Sigmoid colon (tissue), 7 donors: ENCODE measurements around the gene SGCE. TPM values are rescaled to one million over a fixed set of nuclear protein-coding genes. Genes with fewer than 3 reads are reported as not detected.

ENCODE experiments used
- DNase-seq: peaks from one replicate; pipeline ENCODE4 v3.0.0-alpha.2; 2019
- H3K27ac ChIP-seq, 4 donors: fragments of 200-600 bp; sonication (generic); one replicate each; pipeline ENCODE4 v1.5.1; 2016 to 2019; ENCODE audit warnings: mild to moderate bottlenecking in 1 of 4
- H3K27me3 ChIP-seq, 3 donors: fragments of 200-600 bp; sonication (generic); one replicate each; pipeline ENCODE4 v1.5.1; 2019; ENCODE audit warnings: mild to moderate bottlenecking in 1 of 3
- H3K36me3 ChIP-seq, 4 donors: fragments of 200-600 bp; sonication (generic); one replicate each; pipeline ENCODE4 v1.5.1; 2016 to 2019
- H3K4me1 ChIP-seq, 4 donors: fragments of 200-600 bp; sonication (generic); one replicate each; pipeline ENCODE4 v1.5.1; 2017 to 2019
- H3K4me3 ChIP-seq, 4 donors: fragments of 200-600 bp; sonication (generic); one replicate each; pipeline ENCODE4 v1.5.1; 2017 to 2019; ENCODE audit warnings: mild to moderate bottlenecking in 2 of 4, moderate library complexity in 1 of 4
- H3K9me3 ChIP-seq, 4 donors: fragments of 200-600 bp in 3 of 4; sonication (generic) in 3 of 4; one replicate each; pipeline versions ENCODE4 v1.5.1 to v1.6.1; 2013 to 2019
- CTCF ChIP-seq, 4 experiments: fragments of 450-650 bp in 3 of 4; fragments of 200-600 bp in 1 of 4; IDR thresholded peaks; one replicate each; pipeline ENCODE4 v1.5.1; 2016 to 2019; ENCODE audit warnings: antibody characterized with exemption in 4 of 4, mild to moderate bottlenecking in 3 of 4, moderate library complexity in 2 of 4
- EP300 ChIP-seq, 4 donors: sonication (generic); formaldehyde crosslinking; IDR thresholded peaks; one replicate each; pipeline ENCODE4 v1.6.1; 2017; ENCODE audit warnings: antibody characterized with exemption in 4 of 4
- POLR2A ChIP-seq, 2 donors: fragments of 450-650 bp; IDR thresholded peaks; one replicate each; pipeline ENCODE4 v1.6.1; 2016; ENCODE audit warnings: antibody characterized with exemption in 2 of 2, mild to moderate bottlenecking in 2 of 2, moderate library complexity in 2 of 2
- POLR2AphosphoS5 ChIP-seq, 4 donors: sonication (generic); formaldehyde crosslinking; IDR thresholded peaks; one replicate each; pipeline ENCODE4 v1.6.1; 2017; ENCODE audit warnings: antibody characterized with exemption in 4 of 4
- WGBS, 2 donors: extraction: QIAGEN DNeasy Blood & Tissue Kit; methylation state at CpG; one replicate each; pipeline ENCODE4 v1.1.7; 2013; 5-methylcytosine and 5-hydroxymethylcytosine counted together
- intact Hi-C: fragments of 100-400 bp; cut with DNase I; formaldehyde crosslinking; loops from one replicate; pipeline ENCODE4 v1.15.1; 2023
- polyA plus RNA-seq, 3 donors: library from polyadenylated mRNA; stranded (reverse); fragments of 200-250 nt; gene quantifications; one replicate each; pipeline ENCODE4 v1.2.3, GENCODE V29; 2013
- total RNA-seq, 4 donors: library from RNA; depleted of rRNA; stranded (reverse); fragments of >200 nt; gene quantifications; one replicate each; pipeline ENCODE4 v1.1.0, GENCODE V29; 2016
- donor health status: healthy with polysubstance abuse.
- donor health status: Bipolar disorder and iron deficiency.
- donor health status: healthy.

SGCE gene
- total and polyA plus RNA-seq, 7 donors = 2.8 to 244 (median 135) TPM

DNA sequence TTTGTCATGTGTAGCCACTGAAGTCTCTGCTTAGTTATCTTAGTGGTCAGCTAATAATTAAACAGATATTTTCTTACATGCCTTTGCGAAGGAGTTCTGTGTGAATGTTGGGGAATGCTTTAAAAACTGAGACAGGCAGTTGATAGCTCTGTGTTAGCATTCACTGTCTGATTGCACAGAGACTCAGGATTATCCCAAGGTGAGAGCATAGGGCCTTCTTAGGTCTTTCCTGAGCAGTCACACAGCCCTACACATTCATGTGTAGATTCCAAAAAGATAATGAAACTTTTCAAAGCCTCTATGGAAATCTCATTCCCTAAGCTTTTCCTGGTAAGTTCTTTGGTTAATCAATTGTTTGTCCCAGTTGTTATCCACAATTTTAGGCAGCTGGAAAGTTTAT, 78.6 kb downstream of the SGCE start:
- TF ChIP-seq POLR2AphosphoS5 (IDR thresholded peaks at IDR 0.05) = no peak
- no peak for TF ChIP-seq EP300 (IDR thresholded peaks at IDR 0.05)
- TF ChIP-seq CTCF (IDR thresholded peaks at IDR 0.05) = no peak
- TF ChIP-seq POLR2A (IDR thresholded peaks at IDR 0.05) = no peak
- peaks cover 0 to 16% (median 0%) of the 10 kb centered on the region in 4 donors for H3K36me3 ChIP-seq
- DNase-seq = no peak
- H3K4me3 ChIP-seq = no peak overlapping the region
- intact Hi-C loops = no loop called here
- no peaks in the 10 kb centered on the region for H3K4me1 ChIP-seq
- peaks cover 0 to 16% (median 3%) of the 10 kb centered on the region in 4 donors for H3K9me3 ChIP-seq
- WGBS, 2 donors = 97% methylated on average over 1 of the region's 1 CpG
- no peaks in the 10 kb centered on the region for H3K27me3 ChIP-seq
- H3K27ac ChIP-seq = no peak overlapping the region

DNA sequence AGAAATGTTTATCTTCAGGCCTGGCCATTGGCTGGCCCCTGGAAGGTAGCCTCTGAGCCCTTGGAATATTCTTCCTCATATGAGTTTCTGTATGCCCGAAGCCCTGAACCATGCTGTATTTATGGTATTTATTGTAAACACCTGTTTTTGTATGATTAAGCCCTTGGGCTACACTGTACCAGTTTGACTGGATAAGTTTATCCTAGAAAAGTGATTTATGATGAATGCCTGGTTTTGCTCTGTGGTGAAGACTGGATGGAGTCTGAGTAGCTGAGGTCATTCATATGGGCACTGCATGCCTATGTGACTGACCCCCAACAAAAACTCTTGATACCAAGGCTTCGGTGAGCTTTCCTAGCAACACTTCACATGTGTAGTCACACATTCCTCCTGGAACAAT, 79.6 kb downstream of the SGCE start:
- H3K36me3 ChIP-seq = peaks cover 0 to 16% (median 0%) of the 10 kb centered on the region in 4 donors
- no peaks in the 10 kb centered on the region for H3K27me3 ChIP-seq

GRCh38 chr7:94575646-94576045, 80.3 kb downstream of the SGCE start:
- Histone ChIP-seq H3K4me1 (no peaks in the 10 kb centered on the region), H3K27ac (no peak overlapping the region), H3K4me3 (no peak overlapping the region), H3K36me3 (peaks cover 0 to 16% (median 0%) of the 10 kb centered on the region in 4 donors), H3K27me3 (no peaks in the 10 kb centered on the region), H3K9me3 (peaks cover 0 to 16% (median 3%) of the 10 kb centered on the region in 4 donors)
- no peak for DNase-seq
- no peak for TF ChIP-seq POLR2A (IDR thresholded peaks at IDR 0.05)
- no peak for TF ChIP-seq CTCF (IDR thresholded peaks at IDR 0.05)
- TF ChIP-seq POLR2AphosphoS5 (IDR thresholded peaks at IDR 0.05) = no peak
- TF ChIP-seq EP300 (IDR thresholded peaks at IDR 0.05) = no peak
- intact Hi-C loops = no loop called here
- WGBS, 2 donors = 94 to 97% methylated on average over 2 of the region's 2 CpGs

More for the DNA sequence above, 79.6 kb downstream of the SGCE start:
- intact Hi-C loops = no loop called here
- H3K4me3 ChIP-seq = no peak overlapping the region
- H3K9me3 ChIP-seq = peaks cover 0 to 16% (median 3%) of the 10 kb centered on the region in 4 donors
- DNase-seq = no peak
- no peaks in the 10 kb centered on the region for H3K4me1 ChIP-seq
- 97 to 99% methylated on average over 2 of the region's 2 CpGs for WGBS, 2 donors
- no peak overlapping the region for H3K27ac ChIP-seq
- no peak for TF ChIP-seq POLR2A (IDR thresholded peaks at IDR 0.05)
- TF ChIP-seq EP300 (IDR thresholded peaks at IDR 0.05) = no peak
- no peak for TF ChIP-seq POLR2AphosphoS5 (IDR thresholded peaks at IDR 0.05)
- TF ChIP-seq CTCF (IDR thresholded peaks at IDR 0.05) = no peak

- Histone ChIP-seq H3K27ac (no peak overlapping the region), H3K9me3 (peaks cover 0 to 16% (median 3%) of the 10 kb centered on the region in 4 donors), H3K4me3 (no peak overlapping the region), H3K36me3 (peaks cover 0 to 7% (median 0%) of the 10 kb centered on the region in 4 donors), H3K4me1 (no peaks in the 10 kb centered on the region), H3K27me3 (no peaks in the 10 kb centered on the region)
- DNase-seq = no peak
- no peak for TF ChIP-seq POLR2AphosphoS5 (IDR thresholded peaks at IDR 0.05)
- intact Hi-C loops = no loop called here
Measured at GRCh38 chr7:94571816-94572215, 84.1 kb downstream of the SGCE start.

DNA sequence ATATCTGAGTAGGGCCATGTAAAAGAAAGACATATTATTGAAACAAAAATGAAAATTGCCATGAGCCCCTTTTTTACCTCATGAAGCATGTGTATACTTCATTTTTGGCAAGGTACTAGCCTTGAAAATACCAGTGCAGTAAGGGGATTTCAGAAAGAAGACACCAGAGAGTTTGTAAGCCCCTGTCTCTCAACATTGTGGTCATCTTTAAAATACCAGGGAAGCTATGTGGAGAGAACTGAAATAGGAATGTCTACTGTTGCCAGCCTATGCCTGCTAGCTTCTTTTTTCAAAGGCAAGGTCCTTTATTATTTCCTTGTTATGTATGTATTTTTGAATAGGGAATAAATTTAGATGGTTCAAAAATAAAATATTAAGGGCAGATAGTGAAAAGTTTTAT, 88.5 kb downstream of the SGCE start:
- no peak for DNase-seq
- no peak overlapping the region for H3K27ac ChIP-seq
- intact Hi-C loops = no loop called here
- peaks cover 0 to under 1% (median 0%) of the 10 kb centered on the region in 4 donors for H3K4me1 ChIP-seq
- H3K9me3 ChIP-seq = no peaks in the 10 kb centered on the region
- H3K27me3 ChIP-seq = no peaks in the 10 kb centered on the region
- H3K36me3 ChIP-seq = no peaks in the 10 kb centered on the region
- TF ChIP-seq EP300 (IDR thresholded peaks at IDR 0.05) (no peak), POLR2A (IDR thresholded peaks at IDR 0.05) (no peak), CTCF (IDR thresholded peaks at IDR 0.05) (no peak), POLR2AphosphoS5 (IDR thresholded peaks at IDR 0.05) (no peak)
- H3K4me3 ChIP-seq = no peak overlapping the region
